Right kidney (tissue), 1 donor: ENCODE measurements around the gene HDAC4.

Source experiments
- DNase-seq: peaks from one replicate; pipeline ENCODE4 v3.0.0-alpha.2; 2016

The HDAC4 gene

GRCh38 chr2:239368906-239369552, 31.8 kb downstream of the HDAC4 start:
- no peak for DNase-seq

- DNase-seq, result no peak
These were observed 32.5 kb downstream of the HDAC4 start for GRCh38 chr2:239368321-239368720.

- no peak for DNase-seq
These were observed 34.1 kb downstream of the HDAC4 start for GRCh38 chr2:239366740-239367139.

GRCh38 chr2:239365782-239366435, 34.9 kb downstream of the HDAC4 start:
- no peak for DNase-seq

GRCh38 chr2:239365071-239365781, 35.6 kb downstream of the HDAC4 start:
- no peak for DNase-seq

- DNase-seq, result no peak
These were observed 36.7 kb downstream of the HDAC4 start for GRCh38 chr2:239363946-239364637.

GRCh38 chr2:239362507-239362906, 38.3 kb downstream of the HDAC4 start:
- no peak for DNase-seq

GRCh38 chr2:239361311-239361642, 39.5 kb downstream of the HDAC4 start:
- DNase-seq, result no peak

GRCh38 chr2:239360421-239361310, 40.2 kb downstream of the HDAC4 start:
- DNase-seq, result no peak

GRCh38 chr2:239360008-239360407, 40.8 kb downstream of the HDAC4 start:
- no peak for DNase-seq

- DNase-seq, result no peak
These were observed 41.5 kb downstream of the HDAC4 start for GRCh38 chr2:239359196-239359912.

GRCh38 chr2:239358062-239358754, 42.6 kb downstream of the HDAC4 start:
- DNase-seq, result no peak

- no peak for DNase-seq
These were observed 45.1 kb downstream of the HDAC4 start for GRCh38 chr2:239355724-239356123.

GRCh38 chr2:239355139-239355538, 45.7 kb downstream of the HDAC4 start:
- no peak for DNase-seq

- no peak for DNase-seq
These were observed 46.1 kb downstream of the HDAC4 start for GRCh38 chr2:239354791-239355136.

- DNase-seq, result no peak
These were observed 46.6 kb downstream of the HDAC4 start for GRCh38 chr2:239354132-239354790.

GRCh38 chr2:239353692-239354091, 47.1 kb downstream of the HDAC4 start:
- no peak for DNase-seq

- DNase-seq, result no peak
These were observed 49.1 kb downstream of the HDAC4 start for GRCh38 chr2:239351687-239352086.

GRCh38 chr2:239349453-239350135, 51.2 kb downstream of the HDAC4 start:
- no peak for DNase-seq
